H9 (cell line): ENCODE data around the gene RGL1. TPM values are rescaled to one million over a fixed set of nuclear protein-coding genes. Genes with fewer than 3 reads are reported as not detected.

Experiments
- DNase-seq: peaks from one replicate; pipeline ENCODE4 v3.0.0-alpha.2; 2017
- H2AFZ ChIP-seq: one replicate; pipeline ENCODE4 v1.6.1; 2013; ENCODE audit warnings: mild to moderate bottlenecking, low read length, control low read depth, moderate library complexity
- H2AK5ac ChIP-seq: 2 replicates; pipeline ENCODE4 v1.6.1; 2013; ENCODE audit warnings: low read length, control low read depth, mixed read lengths; ENCODE audit not compliant: insufficient read length
- H2BK120ac ChIP-seq: one replicate; pipeline ENCODE4 v1.6.1; 2013; ENCODE audit warnings: low read depth, mild to moderate bottlenecking, low read length, control low read depth, inconsistent platforms; ENCODE audit not compliant: poor library complexity, severe bottlenecking
- H2BK12ac ChIP-seq: 2 replicates; pipeline ENCODE4 v1.6.1; 2013; ENCODE audit warnings: low read length, control low read depth, mixed read lengths, low read depth; ENCODE audit not compliant: insufficient read length
- H2BK15ac ChIP-seq: 2 replicates; pipeline ENCODE4 v1.6.1; 2013; ENCODE audit warnings: low read depth, low read length, control low read depth
- H2BK20ac ChIP-seq: one replicate; pipeline ENCODE4 v1.6.1; 2013; ENCODE audit warnings: low read depth, mild to moderate bottlenecking, low read length, control low read depth, inconsistent platforms; ENCODE audit not compliant: poor library complexity, severe bottlenecking
- H2BK5ac ChIP-seq: 2 replicates; pipeline ENCODE4 v1.6.1; 2013; ENCODE audit warnings: low read length, control low read depth, mixed read lengths; ENCODE audit not compliant: insufficient read length
- H3K14ac ChIP-seq: 2 replicates; pipeline ENCODE4 v1.6.1; 2013; ENCODE audit warnings: low read length, control low read depth; ENCODE audit not compliant: insufficient read depth
- H3K18ac ChIP-seq: 2 replicates; pipeline ENCODE4 v1.6.1; 2013; ENCODE audit warnings: low read depth, mild to moderate bottlenecking, mixed read lengths, low read length, control low read depth; ENCODE audit not compliant: insufficient read length
- H3K23ac ChIP-seq: 2 replicates; pipeline ENCODE4 v1.6.1; 2013; ENCODE audit warnings: low read length, control low read depth, mixed read lengths, low read depth; ENCODE audit not compliant: insufficient read length
- H3K23me2 ChIP-seq: 2 replicates; pipeline ENCODE4 v1.6.1; 2013; ENCODE audit warnings: low read depth, mild to moderate bottlenecking, mixed read lengths, low read length, control low read depth; ENCODE audit not compliant: insufficient read length, poor library complexity, severe bottlenecking
- H3K27ac ChIP-seq: 2 replicates; pipeline ENCODE4 v1.5.1; 2013; ENCODE audit warnings: low read length, control low read depth, mixed read lengths, low read depth; ENCODE audit not compliant: insufficient read length
- H3K27me3 ChIP-seq: 2 replicates; pipeline ENCODE4 v1.6.1; 2013; ENCODE audit warnings: low read length, control low read depth, inconsistent platforms; ENCODE audit not compliant: insufficient read depth
- H3K4ac ChIP-seq: 2 replicates; pipeline ENCODE4 v1.6.1; 2013; ENCODE audit warnings: low read depth, mild to moderate bottlenecking, control low read depth, inconsistent platforms, low read length, moderate library complexity
- H3K4me1 ChIP-seq: 2 replicates; pipeline ENCODE4 v1.6.1; 2013; ENCODE audit warnings: low read length, control low read depth, inconsistent platforms; ENCODE audit not compliant: insufficient read depth
- H3K4me2 ChIP-seq: 2 replicates; pipeline ENCODE4 v1.6.1; 2013; ENCODE audit warnings: low read length, control low read depth, mixed read lengths; ENCODE audit not compliant: insufficient read length, insufficient read depth
- H3K56ac ChIP-seq: 2 replicates; pipeline ENCODE4 v1.6.1; 2013; ENCODE audit warnings: low read depth, mild to moderate bottlenecking, mixed read lengths, low read length, control low read depth; ENCODE audit not compliant: insufficient read length
- H3K79me1 ChIP-seq: 2 replicates; pipeline ENCODE4 v1.6.1; 2013; ENCODE audit warnings: low read depth, mild to moderate bottlenecking, moderate library complexity, low read length, control low read depth, inconsistent platforms; ENCODE audit not compliant: insufficient read depth, poor library complexity, severe bottlenecking
- H3K79me2 ChIP-seq: 2 replicates; pipeline ENCODE4 v1.6.1; 2013; ENCODE audit warnings: low read length, control low read depth, inconsistent platforms; ENCODE audit not compliant: insufficient read depth
- H3K9ac ChIP-seq: 2 replicates; pipeline ENCODE4 v1.6.1; 2013; ENCODE audit warnings: low read length, control low read depth, mixed read lengths; ENCODE audit not compliant: insufficient read length; ENCODE audit errors: extremely low read depth
- H3K9me3 ChIP-seq: one replicate; pipeline ENCODE4 v1.6.1; 2013; ENCODE audit warnings: low read depth, low read length, inconsistent platforms; ENCODE audit not compliant: control insufficient read depth
- H3T11ph ChIP-seq: one replicate; pipeline ENCODE4 v1.6.1; 2013; ENCODE audit warnings: mild to moderate bottlenecking, low read length, control low read depth, inconsistent platforms
- H4K20me1 ChIP-seq: one replicate; pipeline ENCODE4 v1.6.1; 2013; ENCODE audit not compliant: control insufficient read depth, insufficient read length, insufficient read depth
- H4K5ac ChIP-seq: 2 replicates; pipeline ENCODE4 v1.6.1; 2013; ENCODE audit warnings: low read depth, mild to moderate bottlenecking, mixed read lengths, low read length, control low read depth; ENCODE audit not compliant: insufficient read length
- H4K8ac ChIP-seq: replicated peaks from 2 replicates; pipeline ENCODE4 v1.6.1; 2013; ENCODE audit warnings: low read length, control low read depth, mixed read lengths, low read depth; ENCODE audit not compliant: insufficient read length
- H4K91ac ChIP-seq: 2 replicates; pipeline ENCODE4 v1.6.1; 2013; ENCODE audit warnings: low read depth, mild to moderate bottlenecking, moderate library complexity, mixed read lengths, low read length, control low read depth; ENCODE audit not compliant: insufficient read length
- H3K27ac Mint-ChIP-seq, 3 experiments: 2 replicates in 2 of 3; 3 replicates in 1 of 3; pipeline ENCODE4 v1.8.0; 2020 to 2021; ENCODE audit warnings: mixed read lengths in 3 of 3, mild to moderate bottlenecking in 1 of 3, moderate library complexity in 1 of 3
- H3K27me3 Mint-ChIP-seq: 2 replicates; pipeline ENCODE4 v1.8.0; 2021; ENCODE audit warnings: low read depth, mild to moderate bottlenecking, moderate library complexity, mixed read lengths
- H3K36me3 Mint-ChIP-seq, 3 experiments: 2 replicates in 2 of 3; 3 replicates in 1 of 3; pipeline ENCODE4 v1.8.0; 2020 to 2021; ENCODE audit warnings: low read depth in 3 of 3, mixed read lengths in 3 of 3; ENCODE audit not compliant: insufficient read depth in 1 of 3
- H3K4me1 Mint-ChIP-seq, 2 experiments: 2 replicates each; pipeline ENCODE4 v1.8.0; 2020; ENCODE audit warnings: mixed read lengths in 2 of 2
- H3K4me3 Mint-ChIP-seq, 2 experiments: 2 replicates in 1 of 2; 3 replicates in 1 of 2; pipeline ENCODE4 v1.8.0; 2020 to 2021; ENCODE audit warnings: mild to moderate bottlenecking in 2 of 2, mixed read lengths in 2 of 2, moderate library complexity in 1 of 2
- H3K9me3 Mint-ChIP-seq, 2 experiments: 2 replicates in 1 of 2; 3 replicates in 1 of 2; pipeline ENCODE4 v1.8.0; 2020; ENCODE audit warnings: mild to moderate bottlenecking in 2 of 2, mixed read lengths in 2 of 2, moderate library complexity in 1 of 2
- WGBS: extraction: QIAGEN DNeasy Blood & Tissue Kit; methylation state at CpG from one replicate; pipeline ENCODE4 v1.1.7; 2013; ENCODE audit warnings: missing lambda C conversion rate, low lambda C conversion rate, mixed read lengths; ENCODE audit not compliant: insufficient read length; ENCODE audit errors: extremely low coverage; 5-methylcytosine and 5-hydroxymethylcytosine counted together
- total RNA-seq: library from RNA; stranded (reverse); gene quantifications from 2 replicates; pipeline ENCODE4 v1.2.1, GENCODE V29; 2021
- TF ChIP-seq, protein P1 (sequence below): fragments of 200-600 bp; sonication (generic); conservative IDR thresholded peaks from 3 replicates; pipeline ENCODE4 v1.8.0; 2021; ENCODE audit warnings: antibody characterized with exemption, mild to moderate bottlenecking

RGL1 gene
- total RNA-seq, 1 experiment from 2014 or later, result 1.4 TPM

DNA sequence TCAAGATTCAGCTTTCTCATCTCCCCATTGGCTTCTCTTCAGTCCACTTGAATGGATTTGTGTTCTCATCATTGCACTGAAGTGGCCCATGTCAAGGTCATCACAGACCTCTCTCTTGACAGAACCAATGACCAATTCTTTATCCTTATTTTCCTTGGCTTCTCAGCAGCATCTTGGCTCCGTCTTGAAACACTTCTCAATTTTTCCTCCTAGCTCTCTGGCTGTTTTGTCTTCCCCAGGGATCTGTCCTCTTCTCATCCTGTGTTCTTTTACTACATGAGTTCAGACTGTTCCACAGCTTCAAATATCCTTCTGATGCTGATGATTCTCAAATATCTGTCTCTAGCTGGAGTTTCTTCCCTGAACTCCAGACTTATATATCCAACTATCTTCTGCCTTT lies 154.0 kb downstream of the RGL1 start:
- Histone ChIP-seq H3K4me2 (no peak overlapping the region), H2BK12ac (no peak overlapping the region), H4K20me1 (no peaks in the 10 kb centered on the region), H2BK120ac (no peak overlapping the region), H2BK5ac (no peak overlapping the region), H3K23ac (no peak overlapping the region), H3K4me1 (no peaks in the 10 kb centered on the region), H2BK15ac (no peak overlapping the region), H3K56ac (no peak overlapping the region), H2AFZ (no peak overlapping the region), H3K14ac (no peak overlapping the region), H4K5ac (no peak overlapping the region), H3K23me2 (no peaks in the 10 kb centered on the region), H3K4ac (no peak overlapping the region), H4K91ac (no peak overlapping the region), H3K27me3 (no peaks in the 10 kb centered on the region), H3K79me1 (no peaks in the 10 kb centered on the region), H2BK20ac (no peak overlapping the region), H3T11ph (no peak overlapping the region), H2AK5ac (no peak overlapping the region), H3K18ac (no peak overlapping the region), H3K27ac (no peak overlapping the region), H4K8ac (no peak overlapping the region), H3K79me2 (no peaks in the 10 kb centered on the region), H3K9me3 (no peaks in the 10 kb centered on the region), H3K9ac (no peak overlapping the region)
- TF ChIP-seq, protein P1, sequence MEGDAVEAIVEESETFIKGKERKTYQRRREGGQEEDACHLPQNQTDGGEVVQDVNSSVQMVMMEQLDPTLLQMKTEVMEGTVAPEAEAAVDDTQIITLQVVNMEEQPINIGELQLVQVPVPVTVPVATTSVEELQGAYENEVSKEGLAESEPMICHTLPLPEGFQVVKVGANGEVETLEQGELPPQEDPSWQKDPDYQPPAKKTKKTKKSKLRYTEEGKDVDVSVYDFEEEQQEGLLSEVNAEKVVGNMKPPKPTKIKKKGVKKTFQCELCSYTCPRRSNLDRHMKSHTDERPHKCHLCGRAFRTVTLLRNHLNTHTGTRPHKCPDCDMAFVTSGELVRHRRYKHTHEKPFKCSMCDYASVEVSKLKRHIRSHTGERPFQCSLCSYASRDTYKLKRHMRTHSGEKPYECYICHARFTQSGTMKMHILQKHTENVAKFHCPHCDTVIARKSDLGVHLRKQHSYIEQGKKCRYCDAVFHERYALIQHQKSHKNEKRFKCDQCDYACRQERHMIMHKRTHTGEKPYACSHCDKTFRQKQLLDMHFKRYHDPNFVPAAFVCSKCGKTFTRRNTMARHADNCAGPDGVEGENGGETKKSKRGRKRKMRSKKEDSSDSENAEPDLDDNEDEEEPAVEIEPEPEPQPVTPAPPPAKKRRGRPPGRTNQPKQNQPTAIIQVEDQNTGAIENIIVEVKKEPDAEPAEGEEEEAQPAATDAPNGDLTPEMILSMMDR, result no peak
- Mint-ChIP-seq H3K27ac (no peak overlapping the region), H3K27me3 (no peaks in the 10 kb centered on the region; the same call in 1 of the 2 replicates), H3K36me3 (no peaks in the 10 kb centered on the region), H3K4me1 (no peaks in the 10 kb centered on the region), H3K9me3 (no peaks in the 10 kb centered on the region), H3K4me3 (no peak overlapping the region)
- WGBS, result no CpG with 5 or more reads among the region's 1 CpG
- DNase-seq, result no peak
